ENCODE results near the gene SLC2A13. TPM values are rescaled to one million over a fixed set of nuclear protein-coding genes. Genes with fewer than 3 reads are reported as not detected.

Gene SLC2A13
- total and polyA plus RNA-seq, 3 donors from 2014 or later = 3.3 to 19.8 (median 18.0) TPM

GRCh38 chr12:40101747-40102146 is 4.1 kb downstream of the SLC2A13 start:
- 90 to 97% methylated on average over 1 of the region's 1 CpG for WGBS, 2 donors
- Histone ChIP-seq H3K4me1 (no peaks in the 10 kb centered on the region), H3K9me3 (no peaks in the 10 kb centered on the region), H3K4me3 (no peak overlapping the region), H3K27me3 (no peaks in the 10 kb centered on the region), H3K27ac (no peak overlapping the region), H3K36me3 (ENCODE audit: low read depth, missing control alignments) (no peaks in the 10 kb centered on the region)
- intact Hi-C loops (cut with DNase I; ENCODE audit: low total_unique reads) = loop anchor here (10.0 kb wide), 1 partner anchor 87 kb away; no protein-coding TSS in a partner anchor
- DNase-seq = no peak
- no peak for TF ChIP-seq POLR2A (IDR thresholded peaks at IDR 0.05)
- TF ChIP-seq, protein P1, sequence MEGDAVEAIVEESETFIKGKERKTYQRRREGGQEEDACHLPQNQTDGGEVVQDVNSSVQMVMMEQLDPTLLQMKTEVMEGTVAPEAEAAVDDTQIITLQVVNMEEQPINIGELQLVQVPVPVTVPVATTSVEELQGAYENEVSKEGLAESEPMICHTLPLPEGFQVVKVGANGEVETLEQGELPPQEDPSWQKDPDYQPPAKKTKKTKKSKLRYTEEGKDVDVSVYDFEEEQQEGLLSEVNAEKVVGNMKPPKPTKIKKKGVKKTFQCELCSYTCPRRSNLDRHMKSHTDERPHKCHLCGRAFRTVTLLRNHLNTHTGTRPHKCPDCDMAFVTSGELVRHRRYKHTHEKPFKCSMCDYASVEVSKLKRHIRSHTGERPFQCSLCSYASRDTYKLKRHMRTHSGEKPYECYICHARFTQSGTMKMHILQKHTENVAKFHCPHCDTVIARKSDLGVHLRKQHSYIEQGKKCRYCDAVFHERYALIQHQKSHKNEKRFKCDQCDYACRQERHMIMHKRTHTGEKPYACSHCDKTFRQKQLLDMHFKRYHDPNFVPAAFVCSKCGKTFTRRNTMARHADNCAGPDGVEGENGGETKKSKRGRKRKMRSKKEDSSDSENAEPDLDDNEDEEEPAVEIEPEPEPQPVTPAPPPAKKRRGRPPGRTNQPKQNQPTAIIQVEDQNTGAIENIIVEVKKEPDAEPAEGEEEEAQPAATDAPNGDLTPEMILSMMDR (IDR thresholded peaks at IDR 0.05) = no peak

GRCh38 chr12:40099423-40099853 is 6.4 kb downstream of the SLC2A13 start:
- intact Hi-C loops (cut with DNase I; ENCODE audit: low total_unique reads) = no loop called here
- Histone ChIP-seq H3K9me3 (no peaks in the 10 kb centered on the region), H3K4me3 (no peak overlapping the region), H3K36me3 (ENCODE audit: low read depth, missing control alignments) (no peaks in the 10 kb centered on the region), H3K27me3 (no peaks in the 10 kb centered on the region), H3K4me1 (no peaks in the 10 kb centered on the region), H3K27ac (no peak overlapping the region)
- no peak for DNase-seq
- TF ChIP-seq POLR2A (IDR thresholded peaks at IDR 0.05) = no peak
- TF ChIP-seq, protein P1 (IDR thresholded peaks at IDR 0.05) = no peak
- 62 to 69% methylated on average over 3 of the region's 3 CpGs for WGBS, 2 donors

DNA sequence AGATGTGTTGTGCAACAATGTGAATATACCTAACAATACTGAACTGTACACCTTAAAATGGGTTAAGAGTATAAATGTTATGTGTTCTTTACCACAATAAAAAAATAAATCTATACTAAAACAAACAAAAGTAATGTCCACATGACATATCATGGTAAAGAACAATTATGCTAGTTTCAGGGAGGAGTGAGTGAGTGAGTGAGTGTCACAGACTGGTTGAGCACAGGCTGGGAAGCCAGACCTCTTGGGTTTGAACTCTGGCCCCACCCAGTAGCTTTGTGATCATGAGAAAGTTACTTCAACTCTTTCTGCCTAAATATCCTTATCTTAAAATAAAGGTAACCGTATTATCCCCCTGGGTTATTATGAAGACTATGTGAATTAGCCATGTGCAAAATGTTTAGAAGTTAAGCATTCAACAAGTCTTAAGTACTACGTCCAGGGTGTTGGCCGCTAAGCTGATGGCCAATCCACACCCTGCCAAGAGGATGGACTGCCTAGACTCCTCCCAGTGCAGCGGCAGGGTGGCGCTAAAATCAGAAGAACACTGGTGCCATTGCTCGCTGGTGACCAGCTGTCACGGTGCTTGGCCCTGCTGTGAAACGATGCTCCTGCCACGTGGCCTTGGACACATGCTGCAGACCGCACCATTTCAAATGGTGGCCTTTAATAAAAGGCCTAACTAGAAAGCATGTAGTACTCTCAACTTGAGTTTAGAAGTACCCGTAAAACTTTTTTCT is 7.3 kb downstream of the SLC2A13 start:
- TF ChIP-seq, protein P1 (IDR thresholded peaks at IDR 0.05) = no peak
- no peak for TF ChIP-seq POLR2A (IDR thresholded peaks at IDR 0.05)
- 94 to 99% methylated on average over 11 of the region's 11 CpGs for WGBS, 2 donors
- Histone ChIP-seq H3K4me3 (no peak overlapping the region), H3K27me3 (no peaks in the 10 kb centered on the region), H3K9me3 (no peaks in the 10 kb centered on the region), H3K27ac (no peak overlapping the region), H3K36me3 (ENCODE audit: low read depth, missing control alignments) (no peaks in the 10 kb centered on the region), H3K4me1 (no peaks in the 10 kb centered on the region)
- intact Hi-C loops (cut with DNase I; ENCODE audit: low total_unique reads) = no loop called here
- no peak for DNase-seq

DNA sequence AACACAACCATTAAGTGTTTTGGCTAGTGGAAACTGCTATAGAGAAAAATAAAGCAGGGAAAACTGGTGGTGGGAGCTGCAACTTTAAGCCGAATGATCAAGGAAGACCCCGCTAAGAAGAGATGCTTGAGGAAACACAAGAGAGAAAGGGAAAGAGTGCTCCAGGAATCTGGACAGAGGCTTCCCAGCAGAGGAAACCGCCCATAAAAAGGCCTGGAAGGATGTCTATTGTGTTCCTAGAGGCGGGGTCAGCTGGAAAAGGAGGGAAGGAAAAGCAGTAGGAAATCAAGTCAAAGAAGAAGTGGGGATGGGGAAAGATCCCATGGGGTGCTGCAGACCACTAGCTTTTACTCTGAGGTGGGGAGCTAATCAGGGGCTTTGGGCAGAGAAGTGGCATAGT is 12.4 kb downstream of the SLC2A13 start:
- Histone ChIP-seq H3K27me3 (no peaks in the 10 kb centered on the region), H3K36me3 (ENCODE audit: low read depth, missing control alignments) (no peaks in the 10 kb centered on the region), H3K4me3 (no peak overlapping the region), H3K9me3 (no peaks in the 10 kb centered on the region), H3K27ac (no peak overlapping the region), H3K4me1 (no peaks in the 10 kb centered on the region)
- TF ChIP-seq, protein P1 (IDR thresholded peaks at IDR 0.05) = no peak
- TF ChIP-seq POLR2A (IDR thresholded peaks at IDR 0.05) = no peak
- no peak for DNase-seq
- intact Hi-C loops (cut with DNase I; ENCODE audit: low total_unique reads) = no loop called here
- 89 to 97% methylated on average over 4 of the region's 4 CpGs for WGBS, 2 donors

DNA sequence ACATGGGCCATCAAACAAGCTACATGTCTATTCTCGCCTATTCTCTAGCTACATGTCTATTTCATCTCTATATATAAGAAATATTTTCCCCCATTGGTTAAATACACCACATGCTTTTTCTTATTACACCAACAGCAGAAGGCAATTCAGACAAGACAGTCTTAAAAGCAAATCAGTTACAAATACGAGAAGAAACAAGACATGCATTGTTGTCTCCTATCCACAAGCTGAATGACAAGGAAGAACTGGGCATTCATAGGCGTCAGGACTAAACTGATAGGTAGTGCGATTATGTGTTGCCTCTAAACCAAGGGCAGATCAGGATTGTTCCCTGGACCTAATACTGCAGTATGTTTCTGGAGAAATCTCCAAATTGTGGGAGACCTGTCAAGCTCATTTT is 19.4 kb downstream of the SLC2A13 start:
- intact Hi-C loops (cut with DNase I; ENCODE audit: low total_unique reads) = no loop called here
- Histone ChIP-seq H3K27ac (no peak overlapping the region), H3K4me1 (no peaks in the 10 kb centered on the region), H3K27me3 (no peaks in the 10 kb centered on the region), H3K9me3 (no peaks in the 10 kb centered on the region), H3K36me3 (ENCODE audit: low read depth, missing control alignments) (no peaks in the 10 kb centered on the region), H3K4me3 (no peak overlapping the region)
- TF ChIP-seq, protein P1 (IDR thresholded peaks at IDR 0.05) = no peak
- TF ChIP-seq POLR2A (IDR thresholded peaks at IDR 0.05) = no peak
- DNase-seq = no peak
- 72 to 85% methylated on average over 4 of the region's 4 CpGs for WGBS, 2 donors

Data from testis (tissue), 3 donors.